Esophagus mucosa (tissue), 1 donor: ENCODE data around the gene SH3BP5. TPM values are rescaled to one million over a fixed set of nuclear protein-coding genes. Genes with fewer than 3 reads are reported as not detected.

Experiments
- ATAC-seq: fragments of 200-7000 bp; cut with Tn5 transposase; one replicate; pipeline ENCODE4 v1.9.1; 2020
- total RNA-seq: library from RNA; stranded (reverse); gene quantifications from one replicate; pipeline ENCODE4 v1.2.4, GENCODE V29; 2023
- donor health status: DM: yes; HTN: yes; CAD: no.

Gene SH3BP5
- total RNA-seq, 1 donor from 2014 or later: 9.3 TPM

GRCh38 chr3:15325228-15325627 lies 7.2 kb downstream of the SH3BP5 start:
- ATAC-seq: no peak

GRCh38 chr3:15324379-15324808 lies 8.0 kb downstream of the SH3BP5 start:
- ATAC-seq: no peak

DNA sequence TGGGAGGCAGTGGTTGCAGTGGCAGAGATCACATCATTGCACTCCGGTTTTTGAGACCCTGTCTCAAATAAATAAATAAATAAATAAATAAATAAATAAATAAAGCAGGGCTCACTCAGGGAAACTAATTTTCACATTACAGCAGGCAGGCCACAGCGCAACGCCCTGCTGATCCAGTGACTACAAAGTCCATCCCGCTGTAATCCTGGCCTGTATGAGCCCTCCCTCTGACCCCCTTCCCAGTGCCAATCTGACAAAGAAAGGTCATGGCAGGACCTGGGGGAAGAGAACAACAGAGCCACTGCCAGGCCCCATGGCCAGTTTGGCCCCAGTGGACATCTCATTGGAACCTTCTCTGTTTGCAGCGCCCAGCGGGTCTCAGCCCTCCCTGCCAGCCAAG lies 9.3 kb downstream of the SH3BP5 start:
- ATAC-seq: no peak

DNA sequence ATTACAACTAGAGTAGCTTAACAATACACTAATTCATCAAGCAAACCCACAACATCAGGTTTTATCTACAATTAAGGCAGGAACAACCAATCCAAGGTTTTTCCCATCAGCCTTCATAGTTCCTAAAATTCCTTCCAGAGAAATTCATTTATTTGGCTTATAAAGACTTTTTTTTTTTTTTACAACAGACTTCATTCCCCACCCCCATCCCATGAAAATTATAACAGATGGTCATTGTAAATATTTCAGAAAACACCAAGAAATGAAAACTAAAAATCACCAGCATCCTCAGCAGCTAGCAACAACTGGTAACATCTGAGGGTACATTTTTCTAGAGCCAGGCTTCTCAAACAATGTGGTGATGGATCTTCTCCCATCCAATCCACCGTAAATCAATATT lies 11.0 kb downstream of the SH3BP5 start:
- no peak for ATAC-seq

GRCh38 chr3:15319575-15319974 lies 12.8 kb downstream of the SH3BP5 start:
- peak; percentile 13 for ATAC-seq

DNA sequence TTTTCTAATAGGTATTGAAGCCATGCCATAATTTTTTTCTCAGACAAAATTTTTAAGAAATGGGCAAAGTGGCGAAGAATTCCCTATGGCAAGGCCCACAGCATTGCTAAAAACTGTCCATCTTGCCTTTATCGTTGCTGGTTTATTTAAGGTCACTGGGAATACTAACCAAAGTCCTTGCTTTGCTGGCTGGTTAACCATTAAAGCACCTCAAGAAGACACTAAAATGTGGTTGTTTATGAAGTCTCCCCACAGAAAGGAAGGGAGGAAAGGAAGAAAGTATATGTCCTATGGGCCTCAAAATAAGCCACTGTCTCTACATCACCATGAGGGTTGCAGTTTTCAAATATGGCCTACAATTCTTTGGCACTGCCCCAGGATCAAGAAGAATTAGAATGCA lies 13.2 kb downstream of the SH3BP5 start:
- no peak for ATAC-seq

GRCh38 chr3:15318661-15319060 lies 13.7 kb downstream of the SH3BP5 start:
- ATAC-seq: no peak

DNA sequence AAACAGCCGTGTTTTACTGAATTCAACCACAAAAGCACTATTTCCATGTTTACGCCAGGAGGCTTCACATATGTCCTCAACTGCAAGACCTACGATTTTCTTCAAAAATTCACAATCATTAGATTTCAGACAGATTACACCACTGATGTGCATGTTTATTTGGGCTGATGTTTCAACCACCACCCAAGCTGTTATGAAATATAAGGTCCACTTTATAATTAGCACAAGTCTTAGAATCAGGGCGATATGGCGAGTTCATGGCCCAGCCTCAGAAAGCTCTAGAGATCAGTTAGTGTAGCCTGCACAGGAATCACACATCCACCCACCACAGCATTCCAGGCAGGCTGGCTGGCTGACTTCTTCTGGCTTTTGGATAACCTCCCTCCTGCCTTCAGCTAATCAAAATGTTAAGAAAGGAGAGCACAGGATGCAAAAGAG lies 15.4 kb downstream of the SH3BP5 start:
- no peak for ATAC-seq

DNA sequence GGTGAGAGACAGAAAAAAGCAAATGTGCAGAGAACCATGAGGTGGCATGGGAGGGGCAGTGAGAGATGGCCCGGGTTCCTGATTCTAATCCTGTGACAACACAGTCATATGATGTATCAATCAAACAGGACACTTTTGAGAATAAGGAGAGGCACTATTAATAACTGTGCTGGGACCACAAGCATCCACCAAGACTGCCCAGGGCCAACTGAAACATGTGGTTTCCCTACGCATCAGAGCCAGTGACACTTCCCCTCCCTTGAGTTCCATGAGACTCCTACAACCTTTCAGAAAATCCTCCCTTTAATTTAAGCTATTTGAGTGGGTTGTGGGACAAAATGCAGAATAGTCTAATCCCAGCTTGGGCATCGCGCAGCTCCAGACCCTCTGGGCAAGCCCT lies 17.4 kb downstream of the SH3BP5 start:
- no peak for ATAC-seq

GRCh38 chr3:15314276-15314675 lies 18.1 kb downstream of the SH3BP5 start:
- no peak for ATAC-seq

- ATAC-seq: no peak
These were observed 18.9 kb downstream of the SH3BP5 start for GRCh38 chr3:15313461-15313860.

- no peak for ATAC-seq
These were observed 19.8 kb downstream of the SH3BP5 start for GRCh38 chr3:15312550-15312949.

GRCh38 chr3:15310491-15311370 lies 21.7 kb downstream of the SH3BP5 start:
- peak; percentile 90 for ATAC-seq

DNA sequence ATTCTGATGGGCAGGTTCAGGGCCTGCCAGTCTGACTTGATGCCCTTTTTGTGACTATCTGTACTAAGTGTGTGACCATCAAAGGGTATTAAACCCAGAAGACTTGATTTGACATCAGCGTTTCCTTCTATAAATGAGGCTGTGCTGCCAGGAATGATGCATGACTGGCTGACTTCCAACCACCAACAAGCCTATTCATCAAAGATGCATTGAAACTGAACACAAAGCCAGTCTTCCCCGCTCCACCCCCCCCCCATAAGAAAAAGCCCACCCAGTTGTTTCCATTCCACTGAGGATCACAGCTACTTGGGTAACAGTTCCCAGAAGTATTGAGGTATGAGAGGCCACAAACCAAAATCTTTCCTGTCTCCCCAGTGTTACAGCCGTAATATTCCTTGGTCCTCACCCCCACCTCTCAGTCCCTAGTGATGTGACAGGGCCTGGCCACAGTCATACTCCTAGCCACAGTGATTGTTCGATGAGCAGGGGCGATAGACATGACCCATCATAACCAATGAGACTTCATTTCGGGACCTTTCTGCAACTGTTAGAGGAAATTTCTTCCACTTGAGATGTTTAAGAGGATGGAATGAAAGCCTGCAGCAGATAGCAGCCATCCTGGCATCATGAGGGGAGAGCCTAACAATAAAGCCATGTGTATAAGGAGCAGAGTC lies 22.6 kb downstream of the SH3BP5 start:
- no peak for ATAC-seq

GRCh38 chr3:15307580-15307979 lies 24.8 kb downstream of the SH3BP5 start:
- no peak for ATAC-seq

DNA sequence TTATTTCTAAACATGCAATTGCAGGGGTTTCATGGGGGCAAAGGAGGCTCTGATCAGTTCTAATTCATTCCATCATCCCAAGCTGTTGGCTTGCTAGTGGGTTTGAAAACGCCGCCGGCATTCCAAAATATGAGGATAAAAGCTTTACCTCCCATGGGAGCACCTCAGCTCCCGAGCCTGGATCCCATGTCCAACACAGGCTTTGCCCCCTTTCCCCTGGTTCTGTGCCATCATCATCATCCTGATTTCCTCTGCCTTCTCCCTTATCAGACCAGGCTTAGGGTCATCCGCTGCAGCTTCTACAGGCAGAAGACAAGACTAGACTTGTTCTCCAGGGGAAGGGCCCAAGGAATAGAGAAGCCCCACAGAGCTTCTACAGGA lies 25.4 kb downstream of the SH3BP5 start:
- ATAC-seq: no peak

- peak; percentile 31 for ATAC-seq
These were observed 27.0 kb downstream of the SH3BP5 start for GRCh38 chr3:15305359-15305844.

GRCh38 chr3:15303728-15304127 lies 28.7 kb downstream of the SH3BP5 start:
- ATAC-seq: no peak

DNA sequence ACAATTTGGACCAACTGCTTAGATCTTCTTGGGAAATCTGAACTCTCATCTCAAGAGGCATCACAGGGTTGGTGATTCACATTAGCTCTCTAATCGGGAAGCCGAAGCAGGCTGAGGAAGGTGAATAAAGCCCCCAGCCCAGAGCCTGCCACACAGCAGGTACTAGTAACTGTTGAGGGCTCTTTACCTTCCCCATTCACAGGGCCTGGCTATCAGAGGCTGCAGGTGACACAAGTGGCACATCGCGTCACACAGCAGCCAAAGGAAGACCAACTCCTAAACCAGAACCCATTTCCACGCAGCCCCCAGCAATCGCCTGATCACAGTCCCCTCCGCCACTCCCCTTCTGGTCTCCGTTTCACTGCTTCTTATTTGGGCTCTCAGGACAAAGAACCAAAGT lies 29.2 kb downstream of the SH3BP5 start:
- ATAC-seq: no peak

GRCh38 chr3:15301761-15302160 lies 30.6 kb downstream of the SH3BP5 start:
- ATAC-seq: no peak

DNA sequence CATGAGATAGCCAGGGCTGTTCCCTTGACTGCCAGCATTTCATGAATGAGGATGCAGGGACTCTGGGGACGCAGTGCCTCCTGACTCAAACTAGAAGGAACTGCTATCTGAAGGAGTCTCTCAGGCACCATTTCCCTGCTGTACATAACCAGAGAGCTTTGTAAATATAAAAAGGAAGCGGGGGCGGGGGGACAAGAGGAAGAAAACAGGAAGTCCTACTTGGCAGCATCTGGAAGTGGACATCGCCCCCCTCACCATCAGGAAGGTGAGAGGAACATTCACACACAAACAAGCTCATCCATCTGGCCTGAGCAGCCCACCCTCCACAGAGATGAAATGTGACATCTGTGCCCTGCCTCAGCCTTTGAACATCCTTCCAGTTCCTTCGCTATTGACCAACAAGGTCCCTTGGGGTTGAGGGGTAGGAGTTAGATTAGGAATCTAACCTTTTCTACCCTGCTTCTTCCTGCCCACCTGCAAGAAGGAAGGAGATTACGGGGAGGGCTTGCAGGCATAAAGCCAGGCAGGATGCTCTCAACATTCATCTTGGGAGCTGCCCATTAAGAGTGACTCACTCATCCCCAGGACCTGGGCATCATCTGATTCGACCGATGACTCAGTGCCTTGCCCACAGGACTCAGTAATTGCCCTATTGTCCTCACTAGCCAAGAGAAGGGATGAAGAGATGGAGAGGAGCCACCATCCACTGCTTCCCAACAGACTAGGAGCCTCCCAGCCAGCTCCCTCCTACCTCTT lies 31.9 kb downstream of the SH3BP5 start:
- peak; percentile 82 for ATAC-seq

GRCh38 chr3:15299036-15299435 lies 33.4 kb downstream of the SH3BP5 start:
- peak; percentile 37 for ATAC-seq

DNA sequence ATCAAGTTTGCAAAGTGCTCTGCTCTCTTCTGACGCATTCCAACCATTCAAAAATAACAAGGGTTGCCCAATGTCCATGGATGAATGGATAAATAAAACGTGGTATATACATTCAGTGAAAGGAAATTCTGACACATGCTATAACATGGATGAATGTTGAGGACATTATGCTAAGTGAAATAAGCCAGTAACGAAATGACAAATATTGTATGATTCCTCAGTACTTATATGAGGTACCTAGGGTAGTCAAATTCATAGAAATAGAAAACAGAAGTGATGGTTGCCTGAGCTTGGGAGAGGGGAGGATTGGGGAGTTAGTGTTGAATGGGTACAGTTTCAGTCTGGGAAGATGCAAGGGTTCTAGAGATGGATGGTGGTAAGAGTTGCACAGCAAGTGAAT lies 33.9 kb downstream of the SH3BP5 start:
- no peak for ATAC-seq
